Spleen (tissue), 11 donors: Measurements from ENCODE around the gene UBASH3B. TPM values are rescaled to one million over a fixed set of nuclear protein-coding genes. Genes with fewer than 3 reads are reported as not detected.
A peak's percentile ranks its signal among the peaks of the same experiment; 100 is the strongest.

Experiments used
- DNase-seq: peaks from one replicate; pipeline ENCODE4 v3.0.0-alpha.2; 2020
- H3K27ac ChIP-seq, 8 donors: fragments of 200-600 bp; sonication (generic) in 7 of 8; 1 replicate in 4 of 8; 2 replicates in 4 of 8; pipeline versions ENCODE4 v1.5.0 to v1.8.0; 2016 to 2021; ENCODE audit warnings: inconsistent platforms in 4 of 8, mild to moderate bottlenecking in 4 of 8, moderate library complexity in 1 of 8
- H3K27me3 ChIP-seq, 7 donors: fragments of 200-600 bp; sonication (generic) in 6 of 7; replicated peaks in 1 of 7; 1 replicate in 4 of 7; 2 replicates in 3 of 7; pipeline versions ENCODE4 v1.5.0 to v1.8.0; 2016 to 2021; ENCODE audit warnings: inconsistent platforms in 3 of 7, mild to moderate bottlenecking in 1 of 7
- H3K36me3 ChIP-seq, 6 donors: fragments of 200-600 bp; sonication (generic) in 5 of 6; 1 replicate in 4 of 6; 2 replicates in 2 of 6; pipeline versions ENCODE4 v1.5.0 to v1.8.0; 2016 to 2021; ENCODE audit warnings: inconsistent platforms in 2 of 6
- H3K4me1 ChIP-seq, 6 donors: fragments of 200-600 bp; sonication (generic) in 5 of 6; 1 replicate in 3 of 6; 2 replicates in 3 of 6; pipeline versions ENCODE4 v1.5.0 to v1.8.0; 2016 to 2021; ENCODE audit warnings: inconsistent platforms in 3 of 6
- H3K4me3 ChIP-seq, 8 donors: fragments of 200-600 bp; sonication (generic) in 7 of 8; 1 replicate in 4 of 8; 2 replicates in 4 of 8; pipeline versions ENCODE4 v1.5.0 to v1.8.0; 2016 to 2021; ENCODE audit warnings: inconsistent platforms in 4 of 8, mild to moderate bottlenecking in 4 of 8, moderate library complexity in 2 of 8
- H3K9me3 ChIP-seq, 8 donors: fragments of 200-600 bp; sonication (generic) in 7 of 8; 1 replicate in 4 of 8; 2 replicates in 4 of 8; pipeline versions ENCODE4 v1.5.0 to v1.8.0; 2016 to 2021; ENCODE audit warnings: inconsistent platforms in 4 of 8
- CTCF ChIP-seq, 11 experiments: fragments of 200-600 bp in 7 of 11; fragments of 450-650 bp in 4 of 11; sonication (generic) in 4 of 11; IDR thresholded peaks in 8 of 11; conservative IDR thresholded peaks in 3 of 11; 1 replicate in 7 of 11; 2 replicates in 4 of 11; pipeline versions ENCODE4 v1.4.0 to v1.8.0; 2016 to 2021; ENCODE audit warnings: antibody characterized with exemption in 11 of 11, inconsistent platforms in 4 of 11, mild to moderate bottlenecking in 1 of 11
- POLR2A ChIP-seq, 3 donors: fragments of 450-650 bp; IDR thresholded peaks; one replicate each; pipeline ENCODE4 v1.5.1; 2017; ENCODE audit warnings: antibody characterized with exemption in 3 of 3, mild to moderate bottlenecking in 1 of 3
- POLR2AphosphoS5 ChIP-seq, 3 donors: sonication (generic); formaldehyde crosslinking; IDR thresholded peaks; one replicate each; pipeline ENCODE4 v1.5.1; 2017; ENCODE audit warnings: antibody characterized with exemption in 3 of 3
- WGBS, 5 donors: extraction: QIAGEN DNeasy Blood & Tissue Kit in 3 of 5; methylation state at CpG; one replicate each; pipeline versions ENCODE4 v1.1.5 to v1.1.7; 2013 to 2018; 5-methylcytosine and 5-hydroxymethylcytosine counted together
- intact Hi-C: fragments of 100-400 bp; cut with DNase I; formaldehyde crosslinking; loops from one replicate; pipeline ENCODE4 v1.15.0; 2023; ENCODE audit warnings: low total_unique reads
- polyA plus RNA-seq, 3 donors: library from polyadenylated mRNA; stranded (reverse); fragments of 200-250 nt; gene quantifications; one replicate each; pipeline ENCODE4 v1.2.1, GENCODE V29; 2013
- total RNA-seq, 7 donors: library from RNA; depleted of rRNA in 3 of 7; stranded (reverse); fragments of >200 nt in 3 of 7; fragmentation: NEBNext Ultra II Directional in 4 of 7; extraction: Animal tissue kit (Norgen Biotek cat#: 25700) in 4 of 7; gene quantifications; one replicate each; pipeline versions ENCODE4 v1.1.0 to v1.2.1, GENCODE V29; 2016 to 2021
- donor health status: healthy with polysubstance abuse.
- donor health status: DM: no; HTN: no; CAD: no; lungs with moderate emphysema.
- donor health status: DM: no; HTN: no; CAD: no.
- donor health status: Bipolar disorder and iron deficiency.
- donor health status: healthy.
- donor health status: DM: no; HTN: no; CAD: no.
- donor health status: DM: yes; HTN: yes; CAD: no.

UBASH3B gene
- total and polyA plus RNA-seq, 10 donors = 4.4 to 190 (median 77.9) TPM

GRCh38 chr11:122721201-122721963 lies 65.9 kb downstream of the UBASH3B start:
- H3K9me3 ChIP-seq = no peaks in the 10 kb centered on the region
- H3K4me1 ChIP-seq = peaks cover 29 to 100% (median 86%) of the 10 kb centered on the region in 6 donors
- no peaks in the 10 kb centered on the region for H3K27me3 ChIP-seq
- WGBS, 5 donors = 55 to 73% (median 62%) methylated on average over 5 of the region's 5 CpGs
- no peak overlapping the region for H3K4me3 ChIP-seq
- TF ChIP-seq CTCF (IDR thresholded peaks at IDR 0.05 in 8 of 11, conservative IDR thresholded peaks at IDR 0.05 in 3 of 11) (no peak), POLR2A (IDR thresholded peaks at IDR 0.05) (no peak)
- DNase-seq = no peak
- no peaks in the 10 kb centered on the region for H3K36me3 ChIP-seq
- intact Hi-C loops = no loop called here
- peak overlapping the region in 5 of 8 donors; percentile 30 to 89 (median 63) for H3K27ac ChIP-seq

GRCh38 chr11:122721964-122722266 lies 66.4 kb downstream of the UBASH3B start:
- WGBS, 5 donors = 51 to 80% (median 77%) methylated on average over 2 of the region's 2 CpGs
- no peak for DNase-seq
- no peaks in the 10 kb centered on the region for H3K9me3 ChIP-seq
- H3K36me3 ChIP-seq = no peaks in the 10 kb centered on the region
- H3K27ac ChIP-seq = peak overlapping the region in 7 of 8 donors; percentile 19 to 89 (median 40)
- H3K27me3 ChIP-seq = no peaks in the 10 kb centered on the region
- H3K4me3 ChIP-seq = no peak overlapping the region
- peaks cover 29 to 100% (median 86%) of the 10 kb centered on the region in 6 donors for H3K4me1 ChIP-seq
- intact Hi-C loops = no loop called here
- TF ChIP-seq POLR2A (IDR thresholded peaks at IDR 0.05) (no peak), POLR2AphosphoS5 (IDR thresholded peaks at IDR 0.05) (no peak), CTCF (IDR thresholded peaks at IDR 0.05 in 8 of 11, conservative IDR thresholded peaks at IDR 0.05 in 3 of 11) (no peak)

DNA sequence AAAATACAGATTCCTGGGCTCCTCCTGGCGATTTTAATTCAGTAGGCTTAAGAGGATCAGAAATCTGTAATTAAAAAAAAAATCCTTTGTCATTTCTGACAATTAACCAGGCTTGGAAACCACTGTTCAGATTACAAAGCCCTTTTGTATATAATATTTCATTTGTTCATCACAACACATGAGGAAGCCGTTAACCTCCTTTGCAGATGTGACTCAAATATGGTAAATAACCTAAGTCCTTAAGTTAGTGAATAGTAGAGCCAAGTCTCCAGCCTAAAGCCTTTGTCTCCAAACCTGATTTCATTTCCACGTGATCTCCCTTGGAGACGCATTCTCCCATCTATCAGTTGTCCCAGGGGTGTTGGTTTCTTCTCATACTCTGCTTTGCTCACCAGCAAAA lies 67.6 kb downstream of the UBASH3B start:
- Histone ChIP-seq H3K27ac (peak overlapping the region in 5 of 8 donors; percentile 22 to 89 (median 63)), H3K4me3 (no peak overlapping the region), H3K9me3 (no peaks in the 10 kb centered on the region), H3K36me3 (no peaks in the 10 kb centered on the region), H3K27me3 (no peaks in the 10 kb centered on the region), H3K4me1 (peaks cover 29 to 100% (median 86%) of the 10 kb centered on the region in 6 donors)
- TF ChIP-seq CTCF (IDR thresholded peaks at IDR 0.05 in 8 of 11, conservative IDR thresholded peaks at IDR 0.05 in 3 of 11) (no peak), POLR2AphosphoS5 (IDR thresholded peaks at IDR 0.05) (no peak), POLR2A (IDR thresholded peaks at IDR 0.05) (no peak)
- intact Hi-C loops = no loop called here
- DNase-seq = no peak
- WGBS, 5 donors = 84 to 92% (median 91%) methylated on average over 4 of the region's 4 CpGs

- Histone ChIP-seq H3K27me3 (no peaks in the 10 kb centered on the region), H3K4me1 (peaks cover 31 to 100% (median 86%) of the 10 kb centered on the region in 6 donors), H3K27ac (peak overlapping the region in 6 of 8 donors; percentile 1 to 89 (median 54)), H3K9me3 (no peaks in the 10 kb centered on the region), H3K4me3 (no peak overlapping the region), H3K36me3 (no peaks in the 10 kb centered on the region)
- TF ChIP-seq CTCF (IDR thresholded peaks at IDR 0.05 in 8 of 11, conservative IDR thresholded peaks at IDR 0.05 in 3 of 11) (no peak), POLR2A (IDR thresholded peaks at IDR 0.05) (no peak)
- no peak for DNase-seq
- whole genome bisulfite sequencing, 5 donors = 45 to 65% (median 53%) methylated on average over 3 of the region's 3 CpGs
- intact Hi-C loops = no loop called here
These were observed 68.1 kb downstream of the UBASH3B start for GRCh38 chr11:122723576-122723975.
